Loucy (cell line): Measurements from ENCODE around the gene BRIP1.
"Not testable (repeated sequence)": the region's sequence is repeated elsewhere in the genome, so short reads cannot be mapped to it uniquely, and the experiment has no call there.

Experiments
- EZH2phosphoT487 ChIP-seq: fragments of 200-600 bp; IDR thresholded peaks from 2 replicates; pipeline ENCODE4 v1.6.1; 2018; ENCODE audit warnings: antibody characterized with exemption, mild to moderate bottlenecking, moderate library complexity, borderline replicate concordance
- TF ChIP-seq, protein P1 (sequence below): fragments of 200-600 bp; sonication (generic); conservative IDR thresholded peaks from 2 replicates; pipeline ENCODE4 v1.5.1; 2014; ENCODE audit warnings: mild to moderate bottlenecking, antibody characterized with exemption, low read length

GRCh38 chr17:61719220-61719619 is 144.1 kb downstream of the BRIP1 start:
- TF ChIP-seq, protein P1, sequence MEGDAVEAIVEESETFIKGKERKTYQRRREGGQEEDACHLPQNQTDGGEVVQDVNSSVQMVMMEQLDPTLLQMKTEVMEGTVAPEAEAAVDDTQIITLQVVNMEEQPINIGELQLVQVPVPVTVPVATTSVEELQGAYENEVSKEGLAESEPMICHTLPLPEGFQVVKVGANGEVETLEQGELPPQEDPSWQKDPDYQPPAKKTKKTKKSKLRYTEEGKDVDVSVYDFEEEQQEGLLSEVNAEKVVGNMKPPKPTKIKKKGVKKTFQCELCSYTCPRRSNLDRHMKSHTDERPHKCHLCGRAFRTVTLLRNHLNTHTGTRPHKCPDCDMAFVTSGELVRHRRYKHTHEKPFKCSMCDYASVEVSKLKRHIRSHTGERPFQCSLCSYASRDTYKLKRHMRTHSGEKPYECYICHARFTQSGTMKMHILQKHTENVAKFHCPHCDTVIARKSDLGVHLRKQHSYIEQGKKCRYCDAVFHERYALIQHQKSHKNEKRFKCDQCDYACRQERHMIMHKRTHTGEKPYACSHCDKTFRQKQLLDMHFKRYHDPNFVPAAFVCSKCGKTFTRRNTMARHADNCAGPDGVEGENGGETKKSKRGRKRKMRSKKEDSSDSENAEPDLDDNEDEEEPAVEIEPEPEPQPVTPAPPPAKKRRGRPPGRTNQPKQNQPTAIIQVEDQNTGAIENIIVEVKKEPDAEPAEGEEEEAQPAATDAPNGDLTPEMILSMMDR = not testable (repeated sequence)
- TF ChIP-seq EZH2phosphoT487 = not testable (repeated sequence)
